ENCODE results near the gene NOX3.

NOX3 gene

DNA sequence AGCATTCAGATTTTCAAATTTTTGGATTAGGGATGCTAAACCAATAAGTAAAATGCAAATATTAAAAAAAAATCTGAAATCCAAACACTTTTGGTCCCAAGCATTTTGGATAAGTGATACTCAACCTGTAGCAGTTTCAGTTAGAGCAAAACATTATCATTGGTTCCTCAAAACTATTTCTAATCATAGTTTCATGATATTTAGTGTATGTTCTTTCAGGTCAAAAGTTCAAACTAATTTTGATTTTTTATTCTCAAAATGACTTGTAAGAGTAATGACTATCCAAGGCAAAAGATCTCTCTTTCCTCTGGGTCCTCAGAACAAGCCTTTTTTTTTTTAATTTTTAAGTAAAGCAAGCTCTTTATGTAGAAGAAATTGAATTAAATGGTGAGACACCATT, 77.4 kb downstream of the NOX3 start:
- no peak overlapping the region for H3K4me3 ChIP-seq (ENCODE audit: low read length)
- no peaks in the 10 kb centered on the region for H3K9me2 ChIP-seq (replicated peaks; ENCODE audit: insufficient read depth, low read length)
- H2AFZ ChIP-seq (ENCODE audit: low read length), result no peak overlapping the region
- no peak overlapping the region for H3K27ac ChIP-seq (ENCODE audit: low read length)
- no peaks in the 10 kb centered on the region for H3K27me3 ChIP-seq (replicated peaks; ENCODE audit: insufficient read depth, low read length)
- no peaks in the 10 kb centered on the region for H3K9me3 ChIP-seq (replicated peaks; ENCODE audit: insufficient read depth, low read length)
- no peaks in the 10 kb centered on the region for H3K4me1 ChIP-seq (ENCODE audit: low read length)
- no peaks in the 10 kb centered on the region for H3F3A ChIP-seq (ENCODE audit: insufficient read depth, low read length)
- H3K36me3 ChIP-seq (replicated peaks; ENCODE audit: insufficient read depth, low read length), result no peaks in the 10 kb centered on the region
- H4K20me1 ChIP-seq (ENCODE audit: insufficient read depth, low read length), result no peaks in the 10 kb centered on the region
- TF ChIP-seq, protein P1, sequence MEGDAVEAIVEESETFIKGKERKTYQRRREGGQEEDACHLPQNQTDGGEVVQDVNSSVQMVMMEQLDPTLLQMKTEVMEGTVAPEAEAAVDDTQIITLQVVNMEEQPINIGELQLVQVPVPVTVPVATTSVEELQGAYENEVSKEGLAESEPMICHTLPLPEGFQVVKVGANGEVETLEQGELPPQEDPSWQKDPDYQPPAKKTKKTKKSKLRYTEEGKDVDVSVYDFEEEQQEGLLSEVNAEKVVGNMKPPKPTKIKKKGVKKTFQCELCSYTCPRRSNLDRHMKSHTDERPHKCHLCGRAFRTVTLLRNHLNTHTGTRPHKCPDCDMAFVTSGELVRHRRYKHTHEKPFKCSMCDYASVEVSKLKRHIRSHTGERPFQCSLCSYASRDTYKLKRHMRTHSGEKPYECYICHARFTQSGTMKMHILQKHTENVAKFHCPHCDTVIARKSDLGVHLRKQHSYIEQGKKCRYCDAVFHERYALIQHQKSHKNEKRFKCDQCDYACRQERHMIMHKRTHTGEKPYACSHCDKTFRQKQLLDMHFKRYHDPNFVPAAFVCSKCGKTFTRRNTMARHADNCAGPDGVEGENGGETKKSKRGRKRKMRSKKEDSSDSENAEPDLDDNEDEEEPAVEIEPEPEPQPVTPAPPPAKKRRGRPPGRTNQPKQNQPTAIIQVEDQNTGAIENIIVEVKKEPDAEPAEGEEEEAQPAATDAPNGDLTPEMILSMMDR (IDR thresholded peaks at IDR 0.05; ENCODE audit: low read length), result no peak
- TF ChIP-seq EZH2phosphoT487 (IDR thresholded peaks at IDR 0.05; ENCODE audit: low read length), result no peak
- TF ChIP-seq EZH2 (optimal IDR thresholded peaks at IDR 0.05; ENCODE audit: low read depth, low read length), result no peak
- no peak overlapping the region for H3K9ac ChIP-seq (ENCODE audit: low read length)
- no peaks in the 10 kb centered on the region for H3K79me2 ChIP-seq (ENCODE audit: low read length)
- DNase-seq, result no peak
- H3K4me2 ChIP-seq (ENCODE audit: low read depth, low read length), result no peak overlapping the region

DNA sequence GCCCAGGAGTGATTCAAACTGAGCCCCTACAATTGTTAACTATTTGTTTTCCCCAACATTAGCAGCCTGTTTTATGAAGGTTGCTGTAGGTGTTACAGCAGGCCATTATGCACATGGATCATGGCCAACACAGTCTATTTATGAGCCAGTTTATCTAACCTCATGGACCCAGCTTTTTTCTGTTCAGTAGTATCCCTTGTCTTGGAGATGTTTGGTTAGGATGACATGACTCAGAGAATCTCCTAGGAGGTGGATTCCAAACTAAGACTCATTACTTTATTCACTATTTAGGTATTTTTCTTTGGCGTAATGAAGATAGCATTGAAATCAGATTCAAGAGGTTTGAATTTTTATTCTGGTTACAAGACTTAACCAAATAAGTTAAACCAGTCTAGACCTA, 78.6 kb downstream of the NOX3 start:
- TF ChIP-seq EZH2phosphoT487 (IDR thresholded peaks at IDR 0.05; ENCODE audit: low read length) (no peak), EZH2 (optimal IDR thresholded peaks at IDR 0.05; ENCODE audit: low read depth, low read length) (no peak)
- TF ChIP-seq, protein P1 (IDR thresholded peaks at IDR 0.05; ENCODE audit: low read length), result no peak
- no peaks in the 10 kb centered on the region for H3K4me1 ChIP-seq (ENCODE audit: low read length)
- no peaks in the 10 kb centered on the region for H3K9me2 ChIP-seq (replicated peaks; ENCODE audit: insufficient read depth, low read length)
- no peaks in the 10 kb centered on the region for H3K79me2 ChIP-seq (ENCODE audit: low read length)
- no peaks in the 10 kb centered on the region for H3K9me3 ChIP-seq (replicated peaks; ENCODE audit: insufficient read depth, low read length)
- no peaks in the 10 kb centered on the region for H3F3A ChIP-seq (ENCODE audit: insufficient read depth, low read length)
- no peak for DNase-seq
- H3K36me3 ChIP-seq (replicated peaks; ENCODE audit: insufficient read depth, low read length), result no peaks in the 10 kb centered on the region
- H3K4me3 ChIP-seq (ENCODE audit: low read length), result no peak overlapping the region
- no peak overlapping the region for H3K4me2 ChIP-seq (ENCODE audit: low read depth, low read length)
- no peak overlapping the region for H2AFZ ChIP-seq (ENCODE audit: low read length)
- H3K27ac ChIP-seq (ENCODE audit: low read length), result no peak overlapping the region
- no peaks in the 10 kb centered on the region for H3K27me3 ChIP-seq (replicated peaks; ENCODE audit: insufficient read depth, low read length)
- H3K9ac ChIP-seq (ENCODE audit: low read length), result no peak overlapping the region
- H4K20me1 ChIP-seq (ENCODE audit: insufficient read depth, low read length), result no peaks in the 10 kb centered on the region

DNA sequence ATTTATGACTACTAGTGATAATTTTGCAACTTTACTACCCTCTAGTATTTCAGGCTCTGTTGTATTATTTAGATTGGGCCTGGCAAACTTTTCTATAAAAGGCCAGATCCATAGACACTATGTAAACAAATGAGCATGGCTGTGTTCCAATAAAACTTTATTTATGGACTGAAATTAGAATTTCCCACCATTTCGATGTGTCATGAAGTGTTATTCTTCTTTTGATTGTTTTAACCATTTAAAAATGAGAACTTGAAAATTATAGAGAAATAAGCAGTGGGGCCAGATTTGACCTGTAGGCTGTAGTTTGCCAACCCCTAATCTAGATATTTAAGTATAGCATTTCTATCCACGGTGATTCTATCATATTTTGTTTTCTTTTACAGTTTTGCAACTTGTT, 79.8 kb downstream of the NOX3 start:
- Histone ChIP-seq H3F3A (ENCODE audit: insufficient read depth, low read length) (no peaks in the 10 kb centered on the region), H3K36me3 (replicated peaks; ENCODE audit: insufficient read depth, low read length) (no peaks in the 10 kb centered on the region), H3K9ac (ENCODE audit: low read length) (no peak overlapping the region), H3K9me2 (replicated peaks; ENCODE audit: insufficient read depth, low read length) (no peaks in the 10 kb centered on the region), H4K20me1 (ENCODE audit: insufficient read depth, low read length) (no peaks in the 10 kb centered on the region), H3K9me3 (replicated peaks; ENCODE audit: insufficient read depth, low read length) (no peaks in the 10 kb centered on the region), H2AFZ (ENCODE audit: low read length) (no peak overlapping the region), H3K4me3 (ENCODE audit: low read length) (no peak overlapping the region), H3K79me2 (ENCODE audit: low read length) (no peaks in the 10 kb centered on the region), H3K27ac (ENCODE audit: low read length) (no peak overlapping the region), H3K4me1 (ENCODE audit: low read length) (no peaks in the 10 kb centered on the region), H3K4me2 (ENCODE audit: low read depth, low read length) (no peak overlapping the region), H3K27me3 (replicated peaks; ENCODE audit: insufficient read depth, low read length) (no peaks in the 10 kb centered on the region)
- no peak for DNase-seq
- no peak for TF ChIP-seq EZH2 (optimal IDR thresholded peaks at IDR 0.05; ENCODE audit: low read depth, low read length)
- TF ChIP-seq, protein P1 (IDR thresholded peaks at IDR 0.05; ENCODE audit: low read length), result no peak
- TF ChIP-seq EZH2phosphoT487 (IDR thresholded peaks at IDR 0.05; ENCODE audit: low read length), result no peak

All from MM.1S (cell line).